Mesothelial cell of epicardium (in vitro differentiated cells): ENCODE results near the gene RAB33A. TPM values are rescaled to one million over a fixed set of nuclear protein-coding genes. Genes with fewer than 3 reads are reported as not detected.

Source experiments
- DNase-seq, 2 experiments: peaks; one replicate each; pipeline ENCODE4 v3.0.0; 2021; ENCODE audit warnings: low spot score in 2 of 2; ENCODE audit not compliant: unreplicated experiment in 2 of 2
- H3K27ac Mint-ChIP-seq: 2 replicates; pipeline ENCODE4 v1.8.0; 2021; ENCODE audit warnings: mixed read lengths
- H3K27me3 Mint-ChIP-seq: 2 replicates; pipeline ENCODE4 v1.8.0; 2021; ENCODE audit warnings: low read depth, mixed read lengths
- H3K36me3 Mint-ChIP-seq: 2 replicates; pipeline ENCODE4 v1.8.0; 2021; ENCODE audit warnings: mixed read lengths
- H3K4me1 Mint-ChIP-seq: 2 replicates; pipeline ENCODE4 v1.8.0; 2021; ENCODE audit warnings: mixed read lengths
- H3K4me3 Mint-ChIP-seq: 2 replicates; pipeline ENCODE4 v1.8.0; 2021; ENCODE audit warnings: mild to moderate bottlenecking, moderate library complexity, mixed read lengths
- H3K9me3 Mint-ChIP-seq: 2 replicates; pipeline ENCODE4 v1.8.0; 2021; ENCODE audit warnings: mixed read lengths
- CTCF ChIP-seq: fragments of 200-600 bp; sonication (generic); IDR thresholded peaks from one replicate; pipeline ENCODE4 v1.5.0; 2021; ENCODE audit warnings: antibody characterized with exemption; ENCODE audit not compliant: unreplicated experiment
- total RNA-seq: library from RNA; stranded (reverse); gene quantifications from 3 replicates; pipeline ENCODE4 v1.2.1, GENCODE V29; 2021

RAB33A gene
- total RNA-seq, 1 donor from 2014 or later = 4.2 TPM

- Mint-ChIP-seq H3K4me3 (no peak overlapping the region), H3K27ac (no peak overlapping the region), H3K36me3 (no peaks in the 10 kb centered on the region), H3K27me3 (peaks cover 3% of the 10 kb centered on the region), H3K9me3 (peaks cover under 1% of the 10 kb centered on the region), H3K4me1 (no peaks in the 10 kb centered on the region)
- DNase-seq = no peak
- no peak for TF ChIP-seq CTCF
Observed at GRCh38 chrX:130190801-130191200, 19.0 kb downstream of the RAB33A start.

DNA sequence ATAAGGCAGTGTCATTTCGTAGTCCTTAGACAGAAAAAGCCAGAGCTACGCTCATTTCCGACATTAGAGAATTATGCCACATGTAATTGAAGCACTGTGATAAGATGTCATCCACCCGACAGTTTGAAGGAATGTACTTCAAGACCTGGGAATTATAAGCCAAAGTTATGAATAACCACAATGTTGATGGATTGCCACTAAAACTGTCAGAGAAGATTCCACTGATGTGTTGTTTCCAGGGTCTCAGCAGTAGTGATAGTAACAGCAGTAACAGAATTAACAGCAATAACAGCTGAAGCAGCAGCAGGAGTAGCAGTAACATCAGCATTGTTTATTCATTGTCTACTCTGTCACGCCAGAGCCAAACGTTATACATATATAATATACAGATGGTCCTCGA, 24.7 kb downstream of the RAB33A start:
- no peak for TF ChIP-seq CTCF
- DNase-seq = no peak
- Mint-ChIP-seq H3K27me3 (peaks cover 3% of the 10 kb centered on the region), H3K36me3 (peaks cover 5% of the 10 kb centered on the region), H3K4me1 (no peaks in the 10 kb centered on the region), H3K27ac (no peak overlapping the region), H3K4me3 (no peak overlapping the region), H3K9me3 (peaks cover 4% of the 10 kb centered on the region)

DNA sequence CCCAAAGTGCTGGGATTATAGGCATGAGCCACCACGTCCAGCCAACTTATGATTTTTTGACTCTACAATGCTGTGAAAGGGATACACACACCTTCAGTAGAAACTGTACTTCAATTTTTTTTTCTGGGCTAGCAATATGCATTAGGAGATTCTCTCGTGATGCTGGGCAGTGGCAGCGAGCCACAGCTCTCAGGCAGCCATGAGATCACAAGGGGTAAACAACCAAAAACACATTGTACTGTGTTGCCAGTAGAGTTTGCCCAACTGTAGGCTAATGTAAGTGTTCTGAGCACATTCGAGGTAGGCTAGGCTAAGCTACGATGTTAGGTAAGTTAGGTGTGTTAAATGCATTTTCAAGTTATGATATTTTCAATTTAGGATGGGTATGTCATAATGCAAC, 25.7 kb downstream of the RAB33A start:
- peaks cover 3% of the 10 kb centered on the region for H3K27me3 Mint-ChIP-seq
- H3K9me3 Mint-ChIP-seq = peaks cover 4% of the 10 kb centered on the region
- DNase-seq = no peak
- no peaks in the 10 kb centered on the region for H3K4me1 Mint-ChIP-seq
- no peak overlapping the region for H3K4me3 Mint-ChIP-seq
- no peak overlapping the region for H3K27ac Mint-ChIP-seq
- H3K36me3 Mint-ChIP-seq = peaks cover 5% of the 10 kb centered on the region
- TF ChIP-seq CTCF = no peak

DNA sequence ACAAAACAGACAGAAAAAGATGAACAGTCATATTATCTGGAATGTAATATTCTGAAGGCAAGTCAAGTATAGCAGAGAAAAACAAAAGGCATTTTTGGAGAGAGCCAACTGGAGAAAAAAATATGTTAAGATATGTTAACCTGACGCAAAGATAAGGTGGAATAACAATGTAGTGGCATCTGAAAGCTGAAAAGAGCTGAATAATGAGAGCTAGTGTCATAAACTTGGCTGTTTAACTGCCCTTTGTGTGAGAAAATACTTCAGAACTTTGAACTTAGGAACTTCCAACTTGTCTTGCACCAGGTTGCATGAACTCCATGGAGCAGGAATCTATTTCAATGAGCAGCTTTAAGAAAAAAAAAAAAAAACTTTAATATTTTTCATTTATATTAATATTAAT, 32.9 kb downstream of the RAB33A start:
- Mint-ChIP-seq H3K4me3 (no peak overlapping the region), H3K9me3 (peaks cover 13% of the 10 kb centered on the region), H3K36me3 (peaks cover 15% of the 10 kb centered on the region), H3K27ac (no peak overlapping the region), H3K4me1 (no peaks in the 10 kb centered on the region), H3K27me3 (no peaks in the 10 kb centered on the region)
- DNase-seq = no peak
- no peak for TF ChIP-seq CTCF

GRCh38 chrX:130211415-130212186, 39.8 kb downstream of the RAB33A start:
- H3K27me3 Mint-ChIP-seq = no peaks in the 10 kb centered on the region
- DNase-seq = no peak
- H3K36me3 Mint-ChIP-seq = peaks cover 25% of the 10 kb centered on the region
- no peak overlapping the region for H3K4me3 Mint-ChIP-seq
- no peaks in the 10 kb centered on the region for H3K4me1 Mint-ChIP-seq
- TF ChIP-seq CTCF = no peak
- H3K27ac Mint-ChIP-seq = no peak overlapping the region
- peaks cover 36% of the 10 kb centered on the region for H3K9me3 Mint-ChIP-seq
